Measurements from ENCODE around the gene SLC25A21.

SLC25A21 gene

GRCh38 chr14:37032863-37033262, 139.5 kb downstream of the SLC25A21 start:
- DNase-seq (ENCODE audit: low read depth) = no peak
- H3K4me3 ChIP-seq (ENCODE audit: low read depth, low read length) = no peak overlapping the region
- in situ Hi-C loops (cut with HindIII; ENCODE audit: low sequenced_read_pairs) = no loop called here
- no peak for TF ChIP-seq CTCF (IDR thresholded peaks at IDR 0.05; ENCODE audit: low read depth, low read length, missing control alignments)

- H3K4me3 ChIP-seq (ENCODE audit: low read depth, low read length) = no peak overlapping the region
- in situ Hi-C loops (cut with HindIII; ENCODE audit: low sequenced_read_pairs) = no loop called here
- TF ChIP-seq CTCF (IDR thresholded peaks at IDR 0.05; ENCODE audit: low read depth, low read length, missing control alignments) = no peak
- DNase-seq (ENCODE audit: low read depth) = no peak
These were observed 145.1 kb downstream of the SLC25A21 start for GRCh38 chr14:37027188-37027824.

- TF ChIP-seq CTCF (IDR thresholded peaks at IDR 0.05; ENCODE audit: low read depth, low read length, missing control alignments) = no peak
- in situ Hi-C loops (cut with HindIII; ENCODE audit: low sequenced_read_pairs) = no loop called here
These were observed 148.4 kb downstream of the SLC25A21 start for GRCh38 chr14:37023875-37024565.

GRCh38 chr14:37021390-37021789, 151.0 kb downstream of the SLC25A21 start:
- DNase-seq (ENCODE audit: low read depth) = no peak
- H3K4me3 ChIP-seq (ENCODE audit: low read depth, low read length) = no peak overlapping the region
- in situ Hi-C loops (cut with HindIII; ENCODE audit: low sequenced_read_pairs) = no loop called here
- TF ChIP-seq CTCF (IDR thresholded peaks at IDR 0.05; ENCODE audit: low read depth, low read length, missing control alignments) = no peak

More at GRCh38 chr14:37023875-37024565, 148.4 kb downstream of the SLC25A21 start:
- DNase-seq (ENCODE audit: low read depth) = no peak
- H3K4me3 ChIP-seq (ENCODE audit: low read depth, low read length) = no peak overlapping the region

- no peak overlapping the region for H3K4me3 ChIP-seq (ENCODE audit: low read depth, low read length)
- no peak for DNase-seq (ENCODE audit: low read depth)
- in situ Hi-C loops (cut with HindIII; ENCODE audit: low sequenced_read_pairs) = no loop called here
- TF ChIP-seq CTCF (IDR thresholded peaks at IDR 0.05; ENCODE audit: low read depth, low read length, missing control alignments) = no peak
These were observed 152.9 kb downstream of the SLC25A21 start for GRCh38 chr14:37019488-37019887.

GRCh38 chr14:37018571-37019240, 153.7 kb downstream of the SLC25A21 start:
- H3K4me3 ChIP-seq (ENCODE audit: low read depth, low read length) = no peak overlapping the region
- no peak for DNase-seq (ENCODE audit: low read depth)
- no peak for TF ChIP-seq CTCF (IDR thresholded peaks at IDR 0.05; ENCODE audit: low read depth, low read length, missing control alignments)
- in situ Hi-C loops (cut with HindIII; ENCODE audit: low sequenced_read_pairs) = no loop called here

Data from astrocyte of the cerebellum (primary cell).